ENCODE results near the gene DERA.

Gene DERA

DNA sequence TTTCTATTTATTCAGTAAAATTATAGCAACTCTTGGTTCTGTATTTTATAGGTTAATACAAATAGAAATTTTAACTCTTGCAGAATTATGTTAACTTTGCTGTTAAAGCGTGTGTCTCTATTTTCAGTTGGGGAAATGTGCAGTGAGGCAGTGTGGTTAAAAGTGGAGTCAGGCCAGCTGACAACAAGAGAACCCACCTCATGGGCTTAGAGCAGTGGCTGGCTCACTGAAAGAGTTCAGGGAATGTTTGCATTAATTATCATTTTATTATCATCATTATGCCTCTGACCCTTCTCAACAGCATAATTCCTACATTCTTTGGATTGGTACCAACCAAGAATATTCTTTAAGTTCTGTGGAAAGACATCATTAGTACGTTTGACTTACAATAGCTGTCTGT, 163.8 kb downstream of the DERA start:
- no peak for DNase-seq

DNA sequence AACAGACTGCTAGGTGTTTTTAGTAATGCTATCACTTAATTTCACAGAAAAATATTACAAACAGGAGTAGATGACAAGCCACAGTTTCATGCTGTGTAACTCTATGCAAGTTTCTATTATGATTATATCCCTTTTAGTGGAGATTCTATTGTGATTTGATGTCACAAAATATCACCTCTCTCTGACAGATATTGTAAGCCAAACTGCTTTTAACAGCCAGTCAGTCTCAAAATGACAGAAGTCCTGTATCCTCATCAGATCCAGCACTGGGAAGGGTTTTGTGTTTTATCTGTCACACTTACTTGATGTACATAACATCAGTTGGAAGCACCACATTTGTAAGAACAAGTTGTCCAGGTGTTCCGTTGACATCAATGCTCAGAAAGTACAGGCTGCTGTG, 164.8 kb downstream of the DERA start:
- DNase-seq: no peak

DNA sequence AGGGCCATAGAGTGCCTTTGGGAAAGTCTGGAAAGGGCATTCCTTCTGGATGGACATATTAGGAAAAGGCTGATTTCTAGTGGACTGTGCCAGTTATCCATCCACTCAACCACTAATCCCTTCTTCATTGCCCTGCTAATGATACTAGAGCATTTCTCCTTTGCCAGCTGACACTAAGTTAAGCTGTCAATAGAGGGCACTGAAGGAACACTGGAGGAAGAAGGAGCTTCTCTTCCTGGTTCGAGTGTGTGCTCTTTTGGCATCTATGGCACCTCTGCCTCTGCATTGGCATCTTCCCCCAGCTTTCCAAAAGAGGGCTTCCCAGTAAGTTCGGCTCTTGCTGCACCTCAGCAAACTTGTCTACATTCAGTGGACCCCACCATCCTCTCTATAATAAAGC, 165.4 kb downstream of the DERA start:
- DNase-seq: no peak

DNA sequence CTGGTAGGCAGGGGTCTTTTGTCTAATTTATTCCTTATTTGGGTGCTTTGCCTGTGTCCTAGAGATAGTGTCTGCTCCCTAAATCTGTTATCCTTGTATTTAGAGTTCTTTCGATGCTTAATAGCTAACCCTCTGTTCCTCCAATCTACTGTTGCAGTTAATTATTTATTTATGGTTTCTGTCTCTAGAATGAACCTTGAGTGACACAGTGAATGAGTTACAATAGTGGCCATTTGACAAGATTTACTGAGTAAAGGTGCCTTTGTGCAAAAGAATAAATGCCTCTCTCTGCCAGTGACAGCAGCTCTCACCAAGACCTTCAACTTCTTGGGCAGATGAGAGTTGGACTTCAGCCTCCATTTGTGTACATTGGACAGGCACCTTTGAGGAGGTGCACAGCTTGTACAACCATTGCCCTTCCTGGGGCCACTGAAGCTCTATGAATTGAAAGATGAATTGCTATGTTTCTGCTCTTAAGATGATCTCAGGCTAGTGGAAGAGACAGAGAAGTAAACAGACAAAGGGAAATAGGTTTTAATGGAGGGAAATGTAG, 165.9 kb downstream of the DERA start:
- no peak for DNase-seq

DNA sequence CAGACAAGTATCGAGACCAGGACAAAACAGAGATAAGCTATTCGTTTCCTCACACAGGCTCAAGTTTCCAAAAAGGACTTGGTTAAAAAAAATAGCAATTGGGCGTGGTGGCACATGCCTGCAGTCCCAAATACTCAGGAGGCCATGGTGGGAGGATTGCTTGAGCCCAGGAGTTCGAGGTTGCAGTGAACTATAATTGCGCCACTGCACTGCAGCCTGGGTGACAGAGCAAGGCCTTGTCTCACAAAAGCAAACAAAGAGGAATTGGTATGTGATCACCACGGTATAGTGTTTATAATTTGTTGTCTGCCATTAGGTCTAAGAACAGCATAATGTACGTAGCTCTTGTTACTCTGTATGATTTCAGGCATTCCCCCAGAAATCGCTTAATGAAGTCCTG, 175.3 kb downstream of the DERA start:
- DNase-seq: no peak

DNA sequence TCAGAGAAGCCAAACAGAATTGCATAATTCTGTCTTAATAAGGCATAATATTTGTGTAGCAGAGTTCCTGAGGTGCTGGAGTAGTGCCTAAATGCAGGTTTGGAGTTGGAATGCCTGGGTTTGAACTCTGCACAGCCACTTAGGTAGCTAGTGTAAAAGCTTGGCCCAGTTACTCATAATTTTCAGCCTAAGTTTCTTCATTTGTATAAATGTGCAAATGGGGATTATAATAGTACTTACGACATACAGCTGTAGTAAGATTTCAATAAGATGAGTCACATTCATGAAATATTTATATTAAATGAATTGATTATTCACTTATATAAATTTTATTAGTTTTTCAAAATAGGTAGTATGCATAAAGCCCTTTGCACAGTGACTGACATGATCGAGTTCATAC, 175.8 kb downstream of the DERA start:
- no peak for DNase-seq

Data from hypothalamus (tissue), 51 donors.